ENCODE data around the gene ZNF23.

ZNF23 gene

GRCh38 chr16:71464231-71464630, 2.2 kb upstream of the ZNF23 start:
- no peak for DNase-seq

GRCh38 chr16:71460941-71461340, 1.1 kb downstream of the ZNF23 start:
- no peak for DNase-seq

GRCh38 chr16:71460236-71460635, 1.8 kb downstream of the ZNF23 start:
- no peak for DNase-seq

- no peak for DNase-seq
Measured at GRCh38 chr16:71459510-71459909, 2.5 kb downstream of the ZNF23 start.

GRCh38 chr16:71456801-71457200, 5.2 kb downstream of the ZNF23 start:
- DNase-seq: no peak

DNA sequence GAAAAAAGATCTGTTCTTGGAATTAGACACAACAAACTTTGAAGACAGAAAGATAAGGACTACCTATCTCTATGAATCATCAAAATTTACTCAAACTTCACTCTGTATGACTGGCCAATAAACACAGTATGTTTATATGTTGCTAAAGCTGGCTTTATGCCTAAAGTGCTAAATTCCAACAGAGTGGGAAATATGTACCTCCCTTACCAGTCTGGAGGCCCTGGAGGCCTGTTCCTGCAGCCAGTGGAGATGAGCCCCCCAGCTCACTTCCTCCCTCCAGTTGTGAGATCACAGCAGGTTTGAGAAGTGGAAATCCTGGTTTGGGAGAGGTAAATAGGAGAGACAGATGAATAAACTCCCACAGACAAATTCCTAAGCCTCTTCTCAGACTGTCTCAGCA, 9.0 kb downstream of the ZNF23 start:
- DNase-seq: no peak

DNA sequence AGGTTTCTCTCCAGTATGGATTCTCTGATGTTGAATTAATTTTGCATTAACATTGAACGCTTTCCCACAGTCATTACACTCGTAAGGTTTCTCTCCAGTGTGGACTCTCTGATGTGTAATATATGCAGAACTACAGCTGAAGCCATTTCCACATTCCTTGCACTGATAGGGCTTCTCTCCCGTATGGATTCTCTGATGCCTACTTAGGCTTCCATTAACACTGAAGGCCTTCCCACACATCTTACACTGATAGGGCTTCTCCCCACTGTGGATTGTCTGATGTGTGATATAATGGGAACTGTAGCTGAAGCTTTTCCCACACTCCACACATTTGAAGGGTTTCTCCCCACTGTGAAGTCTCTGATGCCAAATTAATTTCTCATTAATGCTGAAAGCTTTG, 13.0 kb downstream of the ZNF23 start:
- DNase-seq: no peak

DNA sequence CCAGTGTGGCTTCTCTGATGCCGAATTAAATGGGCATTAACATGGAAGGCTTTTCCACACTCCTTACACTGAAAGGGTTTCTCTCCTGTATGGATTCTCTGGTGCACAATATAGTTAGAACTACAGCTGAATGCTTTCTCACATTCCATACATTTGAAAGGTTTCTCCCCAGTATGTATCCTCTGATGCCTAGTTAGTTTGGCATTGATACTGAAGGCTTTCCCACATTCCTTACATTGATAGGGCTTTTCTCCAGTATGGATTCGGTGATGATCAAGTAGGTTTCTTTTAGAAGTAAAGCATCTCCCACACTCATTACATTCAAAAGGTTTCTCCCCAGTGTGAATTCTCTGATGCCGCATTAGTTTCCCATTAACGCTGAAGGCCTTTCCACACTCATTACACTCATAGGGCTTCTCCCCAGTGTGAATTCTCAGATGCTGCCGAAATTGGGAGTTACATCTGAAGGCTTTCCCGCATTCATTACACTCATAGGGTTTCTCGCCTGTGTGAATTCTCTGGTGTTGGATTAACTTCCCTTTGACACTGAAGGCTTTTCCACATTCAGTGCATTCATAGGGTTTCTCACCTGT, 13.7 kb downstream of the ZNF23 start:
- DNase-seq: no peak

GRCh38 chr16:71443714-71444113, 18.3 kb downstream of the ZNF23 start:
- no peak for DNase-seq

DNA sequence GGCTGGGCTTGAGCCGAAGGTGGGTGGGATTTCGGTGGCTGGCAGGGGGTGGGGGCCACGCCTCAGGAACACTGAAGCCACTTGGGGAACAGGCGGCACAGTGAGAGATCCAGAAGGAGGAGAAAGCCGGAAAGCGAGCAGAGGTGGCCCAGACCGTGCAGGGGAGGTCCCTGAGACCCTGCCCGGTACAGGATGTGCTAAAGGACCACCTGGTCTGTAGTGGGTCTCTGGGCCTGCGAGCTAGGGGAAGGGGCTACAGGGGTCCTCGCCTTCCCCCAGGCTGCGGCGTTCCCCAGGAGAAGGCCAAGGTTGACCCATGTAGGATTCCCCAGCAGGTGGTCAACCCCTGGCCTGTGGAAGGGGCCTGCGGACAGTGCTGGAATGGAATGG, 20.0 kb downstream of the ZNF23 start, which contains the start of gene TLE7:
TLE7 (minus strand) TSS at position 4 of the 390 bp plus-strand sequence. CDS start 8,730 bp downstream, outside the sequence.
- no peak for DNase-seq

- no peak for DNase-seq
Measured at GRCh38 chr16:71441348-71442050, 20.5 kb downstream of the ZNF23 start.

DNA sequence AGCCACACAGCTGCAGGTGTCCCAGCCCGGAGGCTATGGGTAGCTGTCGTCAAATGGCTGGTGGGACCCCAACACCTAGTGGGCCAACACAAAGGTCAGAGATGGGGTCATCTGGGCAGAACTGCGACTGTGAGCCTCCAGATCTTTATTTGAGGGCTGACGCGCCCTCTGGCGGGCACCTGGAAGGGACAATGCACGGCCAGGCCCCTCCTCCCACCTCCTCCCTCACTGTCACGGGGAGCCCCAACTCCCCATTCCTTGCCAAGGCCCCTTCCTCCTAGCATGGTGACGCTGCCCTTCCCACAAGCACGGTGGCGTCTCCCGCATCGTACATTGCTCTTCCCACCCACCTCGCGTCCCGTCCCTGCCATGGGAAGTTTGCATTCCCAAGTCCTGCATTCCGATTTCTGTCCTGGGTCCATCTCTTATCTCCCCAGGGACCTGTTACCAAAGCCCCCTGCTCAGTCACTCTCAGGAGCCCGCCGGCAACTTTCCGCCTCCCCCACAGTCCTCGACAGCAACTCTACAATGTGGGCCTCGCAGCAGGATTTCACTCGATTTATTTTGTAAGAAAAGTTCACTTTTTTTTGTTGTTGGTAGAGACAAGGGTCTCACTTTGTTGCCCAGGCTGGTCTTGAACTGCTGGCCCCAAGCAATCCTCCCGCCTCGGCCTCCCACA, 21.2 kb downstream of the ZNF23 start:
- no peak for DNase-seq

DNA sequence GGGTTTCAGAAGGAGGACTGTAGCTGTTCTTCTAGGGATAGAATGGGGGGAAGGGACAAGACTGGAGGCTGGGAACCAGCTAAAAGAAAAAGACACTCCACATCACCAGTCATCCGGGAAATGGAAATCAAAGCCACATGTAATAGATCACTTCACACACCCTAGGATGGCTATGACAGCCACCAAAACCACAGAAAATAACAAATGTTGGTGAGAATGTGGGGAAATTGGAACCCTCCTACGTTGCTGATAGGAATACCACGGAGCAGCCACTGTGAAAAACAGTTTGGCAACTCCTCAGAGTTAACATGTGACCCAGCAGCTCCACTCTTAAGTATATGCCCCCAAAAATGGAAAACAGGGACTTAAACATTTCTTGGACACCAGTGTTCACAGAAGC, 22.5 kb downstream of the ZNF23 start:
- no peak for DNase-seq

DNA sequence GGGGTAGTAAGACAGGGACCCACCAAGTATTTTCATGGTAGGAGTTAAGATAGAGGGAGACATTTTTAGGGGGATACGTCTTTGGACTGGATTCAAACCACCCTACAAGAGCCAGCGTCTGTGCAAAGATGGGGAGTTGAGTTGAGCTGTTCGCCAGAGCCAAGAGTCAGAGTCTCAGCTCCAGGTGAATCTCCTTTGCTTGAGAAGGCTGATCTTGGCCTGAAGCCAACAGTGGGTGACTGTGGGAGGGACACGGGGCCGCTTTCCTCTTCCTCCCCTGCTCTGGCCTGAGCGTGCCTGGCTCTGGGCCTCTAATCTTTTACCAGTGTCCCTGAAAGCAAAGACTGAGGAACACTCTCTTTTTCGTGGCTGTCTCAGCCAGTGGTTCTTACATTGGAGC, 25.6 kb downstream of the ZNF23 start:
- DNase-seq: no peak

GRCh38 chr16:71432906-71433305, 29.1 kb downstream of the ZNF23 start:
- no peak for DNase-seq

- DNase-seq: no peak
Measured at GRCh38 chr16:71431991-71432390, 30.1 kb downstream of the ZNF23 start.

DNA sequence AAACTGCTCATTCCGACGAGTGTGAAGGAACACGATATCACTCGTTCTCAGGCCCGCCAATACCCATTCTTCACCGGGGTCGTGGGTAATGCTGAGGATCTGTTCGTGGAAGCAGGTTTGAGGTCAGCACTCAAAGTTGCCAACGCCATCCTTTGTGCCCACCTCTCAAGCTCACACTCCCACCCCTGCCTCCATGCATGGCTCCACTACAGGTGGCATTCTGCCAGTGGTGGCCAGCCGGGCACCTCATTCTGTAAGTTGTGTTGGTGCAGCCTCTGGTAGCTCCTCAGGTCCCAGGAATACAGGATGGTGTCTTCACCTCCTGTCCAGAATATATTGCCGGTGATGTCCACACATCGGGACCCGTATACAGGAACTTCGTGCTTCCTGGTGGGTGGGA, 30.9 kb downstream of the ZNF23 start:
- no peak for DNase-seq

GRCh38 chr16:71430744-71431143, 31.3 kb downstream of the ZNF23 start:
- DNase-seq: no peak

DNA sequence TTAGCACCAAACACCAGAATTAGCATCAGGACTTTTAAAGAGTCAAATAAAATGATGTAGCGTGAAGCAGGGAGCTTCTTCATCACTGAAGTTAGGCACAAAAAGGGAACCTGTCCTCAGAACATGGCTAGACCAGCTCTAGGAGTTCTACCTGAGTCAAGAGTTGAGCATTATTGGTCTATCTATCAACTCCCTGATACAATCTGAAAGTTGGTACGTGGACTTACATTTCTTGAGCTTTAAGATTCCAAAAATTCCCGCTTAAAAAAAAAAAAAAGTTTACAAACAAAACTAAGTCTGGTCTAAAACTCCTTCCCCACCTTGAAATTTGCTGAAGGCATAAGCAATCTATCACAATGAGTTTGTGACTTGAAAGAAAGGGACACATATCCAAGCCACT, 32.5 kb downstream of the ZNF23 start:
- DNase-seq: no peak

- no peak for DNase-seq
Measured at GRCh38 chr16:71428883-71429282, 33.2 kb downstream of the ZNF23 start.

- DNase-seq: no peak
Measured at GRCh38 chr16:71428385-71428784, 33.7 kb downstream of the ZNF23 start.

- DNase-seq: no peak
Measured at GRCh38 chr16:71426880-71427615, 35.0 kb downstream of the ZNF23 start.

DNA sequence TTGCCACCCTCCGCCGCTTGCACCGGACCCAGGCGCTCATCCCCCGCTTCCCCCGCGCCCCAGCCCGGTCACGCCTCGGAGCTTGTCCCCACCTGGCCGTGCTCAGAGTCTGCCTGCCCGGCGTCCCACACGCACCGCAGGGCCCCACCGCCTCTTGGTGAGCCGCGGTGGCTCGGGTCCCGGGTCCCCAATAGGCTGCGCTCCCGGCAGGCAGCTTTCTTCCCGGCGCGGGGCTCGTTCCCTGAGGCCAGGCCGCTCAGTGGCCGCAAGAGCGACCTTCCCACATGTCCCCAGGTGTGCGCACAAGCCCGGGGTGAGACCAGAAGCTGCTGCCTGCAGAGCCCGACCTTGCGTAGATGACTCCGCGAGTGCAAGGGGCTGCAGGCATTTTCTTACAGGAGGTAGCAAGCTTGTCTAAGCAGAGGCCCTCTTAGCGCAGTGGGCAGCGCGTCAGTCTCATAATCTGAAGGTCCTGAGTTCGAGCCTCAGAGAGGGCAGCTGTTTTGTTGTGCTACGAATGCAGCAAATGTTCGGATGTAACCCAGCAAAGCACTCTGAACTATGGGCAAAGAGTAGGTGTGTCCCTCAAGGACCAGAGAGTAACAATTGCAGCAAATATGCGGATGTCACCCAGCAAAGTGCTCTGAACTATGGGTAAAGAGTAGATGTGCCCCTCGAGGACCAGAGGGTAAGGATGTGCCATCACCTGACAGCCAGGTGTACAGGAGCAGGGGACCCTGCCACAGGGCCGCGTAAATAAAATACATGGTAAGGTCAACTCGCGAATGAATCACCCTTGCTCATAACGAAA, 35.8 kb downstream of the ZNF23 start:
- DNase-seq: no peak
